ENCODE data around the gene GFM1.
A peak's percentile ranks its signal among the peaks of the same experiment; 100 is the strongest.
"Not testable (repeated sequence)": the region's sequence is repeated elsewhere in the genome, so short reads cannot be mapped to it uniquely, and the experiment has no call there.

The GFM1 gene

DNA sequence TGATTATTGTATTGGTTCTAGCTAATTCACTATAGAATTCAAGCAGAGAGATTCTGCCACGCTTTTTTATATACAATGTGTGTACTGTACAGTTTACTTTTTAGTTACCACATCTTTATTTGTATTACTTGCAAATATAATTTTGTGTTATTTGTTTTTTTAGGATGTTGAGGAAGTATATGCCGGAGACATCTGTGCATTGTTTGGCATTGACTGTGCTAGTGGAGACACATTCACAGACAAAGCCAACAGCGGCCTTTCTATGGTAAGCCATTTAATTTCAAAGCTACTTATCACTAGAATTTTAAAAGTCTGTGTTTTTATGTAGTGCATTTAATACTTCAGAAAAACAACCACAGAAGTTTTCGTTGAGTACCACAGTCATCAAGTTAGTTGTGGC, 16.4 kb downstream of the GFM1 start:
- Histone ChIP-seq H3K9me3 (ENCODE audit: control insufficient read depth, insufficient read depth, low read length) (no peaks in the 10 kb centered on the region), H3K4me1 (ENCODE audit: insufficient read depth, low read length) (no peaks in the 10 kb centered on the region), H3K9ac (ENCODE audit: low read depth, low read length) (no peak overlapping the region), H3K36me3 (ENCODE audit: insufficient read depth, low read length) (peaks cover 17% of the 10 kb centered on the region)

DNA sequence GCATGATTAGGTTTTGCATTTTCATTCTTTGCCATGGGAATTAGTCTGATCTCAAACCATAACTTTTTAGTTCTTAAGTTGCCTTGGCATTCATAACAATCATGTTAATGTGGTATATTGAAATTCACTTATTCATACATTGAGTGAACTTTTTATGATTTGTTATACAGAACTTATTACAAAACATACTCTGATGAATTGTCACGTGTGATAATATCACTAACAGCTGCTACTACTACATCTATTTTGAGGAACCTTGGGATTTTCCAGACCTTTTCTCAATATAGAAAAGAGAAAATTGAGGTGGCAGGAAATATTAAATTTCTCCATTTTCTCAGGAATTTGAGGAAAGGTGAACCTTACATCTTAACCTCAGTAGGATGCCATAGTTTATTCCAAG, 18.9 kb downstream of the GFM1 start:
- no peak overlapping the region for H3K9ac ChIP-seq (ENCODE audit: low read depth, low read length)
- peaks cover 13% of the 10 kb centered on the region for H3K36me3 ChIP-seq (ENCODE audit: insufficient read depth, low read length)
- H3K4me1 ChIP-seq (ENCODE audit: insufficient read depth, low read length), result no peaks in the 10 kb centered on the region
- H3K9me3 ChIP-seq (ENCODE audit: control insufficient read depth, insufficient read depth, low read length), result no peaks in the 10 kb centered on the region

DNA sequence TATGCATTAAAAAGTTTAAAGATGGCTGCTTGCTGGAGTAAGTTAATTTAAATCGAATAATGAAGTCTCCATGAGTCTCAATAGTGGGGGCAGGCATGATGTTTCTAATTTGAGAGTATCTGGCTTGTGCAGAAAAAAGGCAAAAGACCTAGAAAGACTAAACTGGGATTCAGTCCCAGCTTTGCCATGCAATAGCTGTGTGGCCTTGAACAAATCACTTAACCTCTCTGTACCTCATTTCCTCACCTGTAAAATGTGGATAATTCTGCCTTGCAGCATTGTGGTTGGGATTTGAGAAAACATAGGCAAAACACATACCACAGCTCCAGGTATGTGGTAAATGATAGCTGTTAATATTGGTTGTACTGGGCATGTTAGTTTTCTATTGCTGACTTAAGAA, 19.5 kb downstream of the GFM1 start:
- Histone ChIP-seq H3K36me3 (ENCODE audit: insufficient read depth, low read length) (peaks cover 11% of the 10 kb centered on the region), H3K4me1 (ENCODE audit: insufficient read depth, low read length) (no peaks in the 10 kb centered on the region), H3K9ac (ENCODE audit: low read depth, low read length) (no peak overlapping the region), H3K9me3 (ENCODE audit: control insufficient read depth, insufficient read depth, low read length) (no peaks in the 10 kb centered on the region)

GRCh38 chr3:158666416-158666815, 22.1 kb downstream of the GFM1 start:
- Histone ChIP-seq H3K36me3 (ENCODE audit: insufficient read depth, low read length) (peaks cover 5% of the 10 kb centered on the region; the same call in 1 of the 2 replicates), H3K4me1 (ENCODE audit: insufficient read depth, low read length) (no peaks in the 10 kb centered on the region)

DNA sequence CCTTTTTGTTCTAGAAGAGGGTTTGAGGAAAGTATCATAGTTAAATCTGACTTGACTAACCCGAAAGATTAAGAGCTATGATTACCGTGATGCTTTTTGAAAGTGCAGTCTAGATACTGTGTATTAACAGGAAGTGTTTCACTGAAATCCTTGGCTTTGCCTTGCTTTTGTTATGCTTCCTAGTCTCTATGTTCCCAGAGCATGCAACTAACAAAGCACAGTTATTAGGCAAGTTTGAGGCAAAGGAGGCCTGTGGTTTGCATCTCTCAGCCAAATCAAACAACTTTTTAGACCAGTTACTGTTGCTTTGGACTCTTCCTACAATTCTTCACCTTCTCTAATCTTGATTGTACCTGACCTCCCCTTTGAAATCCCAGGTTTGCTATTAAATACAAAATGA, 24.2 kb downstream of the GFM1 start:
- H3K9ac ChIP-seq (ENCODE audit: low read depth, low read length), result no peak overlapping the region
- H3K4me1 ChIP-seq (ENCODE audit: insufficient read depth, low read length), result no peaks in the 10 kb centered on the region
- H3K36me3 ChIP-seq (ENCODE audit: insufficient read depth, low read length), result no peaks in the 10 kb centered on the region
- H3K9me3 ChIP-seq (ENCODE audit: control insufficient read depth, insufficient read depth, low read length), result no peaks in the 10 kb centered on the region

More at GRCh38 chr3:158666416-158666815, 22.1 kb downstream of the GFM1 start:
- no peaks in the 10 kb centered on the region for H3K9me3 ChIP-seq (ENCODE audit: control insufficient read depth, insufficient read depth, low read length)
- no peak overlapping the region for H3K9ac ChIP-seq (ENCODE audit: low read depth, low read length)

DNA sequence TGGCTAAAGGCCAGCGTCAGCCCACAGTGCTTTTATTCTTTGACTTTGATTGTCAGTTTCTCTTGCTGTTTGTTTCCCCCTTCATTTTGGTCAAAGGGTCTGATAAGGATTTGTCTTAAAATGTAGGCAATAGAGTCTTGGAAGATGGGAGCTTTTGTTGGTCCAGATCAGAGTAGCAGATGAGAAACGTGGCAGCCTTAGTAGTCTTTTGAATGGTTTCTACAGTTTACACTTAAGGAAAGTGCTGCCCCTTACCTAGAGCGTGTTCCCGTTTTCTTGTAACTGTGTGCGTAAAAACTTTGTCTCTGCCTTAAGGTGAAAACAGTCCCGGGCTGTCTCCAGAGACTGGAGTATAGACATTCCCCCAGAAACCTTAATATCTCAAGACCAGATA, 27.5 kb downstream of the GFM1 start:
- Histone ChIP-seq H3K36me3 (ENCODE audit: insufficient read depth, low read length) (no peaks in the 10 kb centered on the region), H3K4me1 (ENCODE audit: insufficient read depth, low read length) (no peaks in the 10 kb centered on the region), H3K9ac (ENCODE audit: low read depth, low read length) (peak overlapping the region; percentile 55), H3K9me3 (ENCODE audit: control insufficient read depth, insufficient read depth, low read length) (no peaks in the 10 kb centered on the region)

- Histone ChIP-seq H3K36me3 (ENCODE audit: insufficient read depth, low read length) (no peaks in the 10 kb centered on the region), H3K4me1 (ENCODE audit: insufficient read depth, low read length) (no peaks in the 10 kb centered on the region), H3K9me3 (ENCODE audit: control insufficient read depth, insufficient read depth, low read length) (no peaks in the 10 kb centered on the region), H3K9ac (ENCODE audit: low read depth, low read length) (peak within 1 kb of the TSS; percentile 55)
Observed at GRCh38 chr3:158672215-158673176, 28.2 kb downstream of the GFM1 start, which contains the start of gene LXN. Gene LXN, minus strand, starts transcription at chr3:158672648. Its CDS starts 170 bp downstream, at chr3:158672478.

DNA sequence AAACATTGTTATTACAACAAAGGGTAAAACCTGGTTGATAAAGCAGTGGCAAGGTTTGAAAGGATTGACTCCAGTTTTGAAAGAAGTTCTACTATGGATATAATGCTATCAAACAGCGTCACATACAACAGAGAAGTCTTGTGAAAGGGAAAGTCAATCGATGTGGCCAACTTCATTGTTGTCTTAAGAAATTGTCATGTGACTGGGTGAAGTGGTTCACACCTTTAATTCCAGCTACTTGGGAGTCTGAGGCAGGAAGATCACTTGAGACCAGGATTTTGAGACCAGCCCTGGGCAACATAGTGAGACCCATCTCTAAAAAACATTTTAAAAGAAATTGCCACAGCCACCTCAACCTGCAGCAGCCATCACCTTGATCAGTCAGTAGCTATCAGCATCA, 34.4 kb downstream of the GFM1 start:
- H3K36me3 ChIP-seq (ENCODE audit: insufficient read depth, low read length), result no peaks in the 10 kb centered on the region
- no peak overlapping the region for H3K9ac ChIP-seq (ENCODE audit: low read depth, low read length)
- H3K9me3 ChIP-seq (ENCODE audit: control insufficient read depth, insufficient read depth, low read length), result no peaks in the 10 kb centered on the region
- H3K4me1 ChIP-seq (ENCODE audit: insufficient read depth, low read length), result no peaks in the 10 kb centered on the region

DNA sequence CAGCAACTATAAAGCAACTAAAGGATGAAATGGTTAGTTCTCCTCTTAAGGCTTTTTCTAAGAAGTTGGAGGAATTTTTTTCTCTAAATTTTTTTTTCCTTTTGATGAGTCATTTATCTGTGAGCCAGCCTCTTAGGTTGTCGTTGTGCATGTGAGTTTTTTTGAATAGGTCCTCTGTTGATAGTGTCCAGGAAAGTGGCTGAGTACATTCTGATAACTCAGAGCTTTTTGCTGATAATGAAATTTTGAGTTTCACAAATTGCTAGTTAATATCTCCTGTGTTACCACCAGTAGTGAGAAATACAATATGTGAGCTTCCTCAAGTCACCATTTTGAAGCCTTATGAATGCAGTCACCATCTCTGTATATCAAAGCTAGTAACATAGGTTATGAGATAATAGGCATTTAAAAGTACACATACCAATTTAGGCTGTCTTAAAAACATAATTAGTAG, 35.2 kb downstream of the GFM1 start:
- no peak overlapping the region for H3K9ac ChIP-seq (ENCODE audit: low read depth, low read length)
- no peaks in the 10 kb centered on the region for H3K9me3 ChIP-seq (ENCODE audit: control insufficient read depth, insufficient read depth, low read length)
- no peaks in the 10 kb centered on the region for H3K4me1 ChIP-seq (ENCODE audit: insufficient read depth, low read length)
- H3K36me3 ChIP-seq (ENCODE audit: insufficient read depth, low read length), result no peaks in the 10 kb centered on the region

GRCh38 chr3:158680861-158681260, 36.5 kb downstream of the GFM1 start:
- no peaks in the 10 kb centered on the region for H3K36me3 ChIP-seq (ENCODE audit: insufficient read depth, low read length)
- no peaks in the 10 kb centered on the region for H3K9me3 ChIP-seq (ENCODE audit: control insufficient read depth, insufficient read depth, low read length)
- no peaks in the 10 kb centered on the region for H3K4me1 ChIP-seq (ENCODE audit: insufficient read depth, low read length)
- no peak overlapping the region for H3K9ac ChIP-seq (ENCODE audit: low read depth, low read length)

GRCh38 chr3:158683230-158683962, 39.1 kb downstream of the GFM1 start:
- no peak overlapping the region for H3K9ac ChIP-seq (ENCODE audit: low read depth, low read length)
- no peaks in the 10 kb centered on the region for H3K36me3 ChIP-seq (ENCODE audit: insufficient read depth, low read length)
- H3K4me1 ChIP-seq (ENCODE audit: insufficient read depth, low read length), result no peaks in the 10 kb centered on the region
- H3K9me3 ChIP-seq (ENCODE audit: control insufficient read depth, insufficient read depth, low read length), result no peaks in the 10 kb centered on the region

DNA sequence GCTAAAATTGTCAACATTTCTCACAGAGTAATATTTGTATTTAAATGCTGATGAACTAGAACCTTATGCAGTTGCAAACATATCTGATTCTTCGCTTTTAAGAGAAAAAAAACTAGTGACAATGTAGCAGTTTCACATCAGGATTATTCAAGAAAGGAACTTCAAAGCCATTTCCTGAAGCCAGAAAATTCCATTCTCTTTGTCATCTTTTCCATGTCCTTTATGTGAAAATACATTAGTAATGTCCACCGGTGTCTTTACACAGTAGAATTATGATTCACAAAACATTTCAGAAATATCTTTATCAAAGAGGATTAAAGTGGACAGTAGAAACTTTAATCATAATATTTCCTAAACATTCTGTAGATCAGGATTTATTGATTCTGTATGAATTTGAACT, 40.8 kb downstream of the GFM1 start:
- H3K36me3 ChIP-seq (ENCODE audit: insufficient read depth, low read length), result no peaks in the 10 kb centered on the region
- H3K4me1 ChIP-seq (ENCODE audit: insufficient read depth, low read length), result no peaks in the 10 kb centered on the region
- no peaks in the 10 kb centered on the region for H3K9me3 ChIP-seq (ENCODE audit: control insufficient read depth, insufficient read depth, low read length)
- no peak overlapping the region for H3K9ac ChIP-seq (ENCODE audit: low read depth, low read length)

GRCh38 chr3:158693866-158694456, 49.6 kb downstream of the GFM1 start:
- not testable (repeated sequence) for H3K9me3 ChIP-seq (ENCODE audit: control insufficient read depth, insufficient read depth, low read length); H3K9ac ChIP-seq (ENCODE audit: low read depth, low read length); H3K4me1 ChIP-seq (ENCODE audit: insufficient read depth, low read length); H3K36me3 ChIP-seq (ENCODE audit: insufficient read depth, low read length)

DNA sequence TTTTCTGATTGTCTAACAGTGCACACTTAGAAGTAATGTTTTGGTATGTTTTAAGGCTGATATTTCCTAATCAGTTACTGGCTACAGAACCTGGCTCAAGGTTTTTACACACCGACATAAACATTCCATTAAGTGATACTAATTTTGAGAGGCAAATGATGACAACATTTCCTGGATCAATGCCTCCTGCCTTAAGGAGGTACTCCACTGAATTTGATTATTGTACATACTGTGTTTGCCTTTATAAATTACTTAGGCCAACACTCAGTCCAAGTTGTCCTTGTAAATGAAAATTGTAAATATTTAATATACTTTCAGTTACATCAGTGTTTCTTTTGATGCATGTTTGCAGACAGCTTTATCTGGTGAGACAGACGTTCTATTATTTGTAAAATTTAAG, 52.3 kb downstream of the GFM1 start:
- Histone ChIP-seq H3K36me3 (ENCODE audit: insufficient read depth, low read length) (no peaks in the 10 kb centered on the region), H3K9ac (ENCODE audit: low read depth, low read length) (no peak overlapping the region), H3K4me1 (ENCODE audit: insufficient read depth, low read length) (no peaks in the 10 kb centered on the region), H3K9me3 (ENCODE audit: control insufficient read depth, insufficient read depth, low read length) (no peaks in the 10 kb centered on the region)
